GM23338 (cell line): ENCODE measurements around the gene RRM1. TPM values are rescaled to one million over a fixed set of nuclear protein-coding genes. Genes with fewer than 3 reads are reported as not detected.

Experiments
- ATAC-seq: fragments of 200-7000 bp; cut with Tn5 transposase; 3 replicates; pipeline ENCODE4 v1.9.1; 2020
- DNase-seq: peaks from one replicate; pipeline ENCODE4 v3.0.0-alpha.2; 2015; ENCODE audit warnings: low spot score
- H2AFZ ChIP-seq: fragments of 200-600 bp; sonication (generic); 2 replicates; pipeline ENCODE4 v1.8.0; 2016; ENCODE audit warnings: antibody characterized with exemption, mild to moderate bottlenecking, moderate library complexity
- H3F3A ChIP-seq: fragments of 200-600 bp; sonication (generic); replicated peaks from 2 replicates; pipeline ENCODE4 v1.8.0; 2017; ENCODE audit warnings: antibody characterized with exemption, mixed run types, low read depth
- H3K27ac ChIP-seq: fragments of 200-600 bp; sonication (generic); 2 replicates; pipeline ENCODE4 v1.6.1; 2016; ENCODE audit warnings: low read depth
- H3K27me3 ChIP-seq: fragments of 200-600 bp; sonication (generic); 2 replicates; pipeline ENCODE4 v1.8.0; 2016; ENCODE audit warnings: mild to moderate bottlenecking, mixed run types, moderate library complexity; ENCODE audit not compliant: insufficient read depth
- H3K36me3 ChIP-seq: fragments of 200-600 bp; sonication (generic); 2 replicates; pipeline ENCODE4 v1.8.0; 2016; ENCODE audit warnings: mild to moderate bottlenecking; ENCODE audit not compliant: insufficient read depth
- H3K4me1 ChIP-seq: fragments of 200-600 bp; sonication (generic); 2 replicates; pipeline ENCODE4 v1.8.0; 2016; ENCODE audit warnings: mild to moderate bottlenecking, moderate library complexity; ENCODE audit not compliant: insufficient read depth
- H3K4me2 ChIP-seq: fragments of 200-600 bp; sonication (generic); 2 replicates; pipeline ENCODE4 v1.7.1; 2017; ENCODE audit warnings: mixed run types
- H3K4me3 ChIP-seq: fragments of 200-600 bp; sonication (generic); 2 replicates; pipeline ENCODE4 v1.6.1; 2016; ENCODE audit warnings: mixed run types
- H3K79me2 ChIP-seq: fragments of 200-600 bp; sonication (generic); replicated peaks from 2 replicates; pipeline ENCODE4 v1.8.0; 2017; ENCODE audit warnings: mild to moderate bottlenecking; ENCODE audit not compliant: insufficient read depth
- H3K9me2 ChIP-seq: fragments of 200-600 bp; sonication (generic); 2 replicates; pipeline ENCODE4 v1.8.0; 2017; ENCODE audit not compliant: insufficient read depth
- H4K20me1 ChIP-seq: fragments of 200-600 bp; sonication (generic); replicated peaks from 2 replicates; pipeline ENCODE4 v1.8.0; 2017; ENCODE audit warnings: mild to moderate bottlenecking; ENCODE audit not compliant: insufficient read depth
- H3K27ac Mint-ChIP-seq: 2 replicates; pipeline ENCODE4 v1.8.0; 2020; ENCODE audit warnings: inconsistent platforms, mild to moderate bottlenecking, moderate library complexity, mixed read lengths
- H3K27me3 Mint-ChIP-seq: 3 replicates; pipeline ENCODE4 v1.8.0; 2022; ENCODE audit warnings: low read depth, mild to moderate bottlenecking, moderate library complexity, mixed read lengths, inconsistent platforms; ENCODE audit not compliant: insufficient read depth, poor library complexity
- H3K36me3 Mint-ChIP-seq: 3 replicates; pipeline ENCODE4 v1.8.0; 2021; ENCODE audit warnings: low read depth, mild to moderate bottlenecking, inconsistent platforms, moderate library complexity, mixed read lengths
- H3K4me1 Mint-ChIP-seq: 3 replicates; pipeline ENCODE4 v1.8.0; 2020; ENCODE audit warnings: mild to moderate bottlenecking, inconsistent platforms, mixed read lengths
- H3K4me3 Mint-ChIP-seq: 3 replicates; pipeline ENCODE4 v1.8.0; 2021; ENCODE audit warnings: moderate library complexity, mild to moderate bottlenecking, inconsistent platforms, mixed read lengths
- H3K9me3 Mint-ChIP-seq: 3 replicates; pipeline ENCODE4 v1.8.0; 2020; ENCODE audit warnings: moderate library complexity, mild to moderate bottlenecking, inconsistent platforms, mixed read lengths
- CREB1 ChIP-seq: fragments of 250-450 bp; sonication (Bioruptor Pico); IDR thresholded peaks from 2 replicates; pipeline ENCODE4 v1.5.0; 2020; ENCODE audit warnings: low read depth, mild to moderate bottlenecking, moderate library complexity
- EZH2phosphoT487 ChIP-seq: fragments of 200-600 bp; sonication (generic); IDR thresholded peaks from one replicate; pipeline ENCODE4 v1.8.1; 2018; ENCODE audit warnings: antibody characterized with exemption; ENCODE audit not compliant: unreplicated experiment
- NANOG ChIP-seq: IDR thresholded peaks from 2 replicates; pipeline ENCODE4 v1.6.1; 2016; ENCODE audit warnings: antibody characterized with exemption, borderline replicate concordance
- POLR2AphosphoS5 ChIP-seq: IDR thresholded peaks from 2 replicates; pipeline ENCODE4 v1.6.1; 2016; ENCODE audit warnings: antibody characterized with exemption, low read depth
- STAT1 ChIP-seq: IDR thresholded peaks from one replicate; pipeline ENCODE4 v1.6.1; 2016; ENCODE audit warnings: antibody characterized with exemption; ENCODE audit not compliant: unreplicated experiment
- ZNF331 ChIP-seq: fragments of 250-450 bp; sonication (Bioruptor Pico); IDR thresholded peaks from 2 replicates; pipeline ENCODE4 v1.5.0; 2020; ENCODE audit warnings: low read depth, mild to moderate bottlenecking, moderate library complexity
- polyA plus RNA-seq: library from polyadenylated mRNA; unstranded; fragments of >200 nt; fragmentation: Nextera tagmentation; extraction: Ambion mirVana; gene quantifications from 2 replicates; pipeline ENCODE4 v1.2.1, GENCODE V29; 2016
- total RNA-seq: library from RNA; depleted of rRNA; stranded (reverse); fragments of >200 nt; shearing (Covaris generic); gene quantifications from 2 replicates; pipeline ENCODE4 v1.2.3, GENCODE V29; 2014
- TF ChIP-seq, protein P1 (sequence below): fragments of 250-450 bp; sonication (Bioruptor Pico); IDR thresholded peaks from 2 replicates; pipeline ENCODE4 v1.5.0; 2020; ENCODE audit warnings: mild to moderate bottlenecking, moderate library complexity
- TF ChIP-seq, protein P2 (sequence below): IDR thresholded peaks from 2 replicates; pipeline ENCODE4 v1.6.1; 2016; ENCODE audit warnings: antibody characterized with exemption
- TF ChIP-seq, protein P3 (sequence below): IDR thresholded peaks from one replicate; pipeline ENCODE4 v1.6.1; 2018; ENCODE audit warnings: antibody characterized with exemption; ENCODE audit not compliant: unreplicated experiment
- TF ChIP-seq, protein P4 (sequence below), 2 experiments: fragments of 200-600 bp in 1 of 2; sonication (generic) in 1 of 2; conservative IDR thresholded peaks; 2 replicates each; pipeline versions ENCODE4 v1.5.1 to v1.6.1; 2016 to 2017; ENCODE audit warnings: antibody characterized with exemption in 2 of 2, low read depth in 2 of 2, mild to moderate bottlenecking in 2 of 2, moderate library complexity in 1 of 2

RRM1 gene
- total and polyA plus RNA-seq, 2 experiments from 2014 or later = 47.3 to 96.8 TPM

DNA sequence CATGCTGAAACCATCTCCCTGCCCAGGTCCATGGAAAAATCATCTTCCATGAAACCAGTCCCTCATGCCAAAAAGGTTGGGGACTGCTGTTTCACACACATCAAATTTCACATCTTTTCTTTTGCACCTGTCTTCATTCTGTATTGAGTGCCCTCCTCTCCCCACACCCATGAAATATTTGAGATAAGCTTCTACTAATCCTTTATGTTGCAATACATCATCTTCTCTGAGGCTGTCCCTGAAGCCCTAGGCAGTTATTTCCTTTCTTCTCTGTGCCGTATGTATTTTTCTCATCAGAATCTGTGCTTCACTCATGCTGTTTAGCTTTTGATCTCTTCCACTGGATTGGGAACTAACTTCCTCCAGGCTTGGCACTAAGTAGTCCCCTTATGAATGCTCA, 40.0 kb upstream of the RRM1 start:
- no peaks in the 10 kb centered on the region for H3F3A ChIP-seq
- H2AFZ ChIP-seq = no peak overlapping the region
- no peaks in the 10 kb centered on the region; the same call in 1 of the 2 replicates for H4K20me1 ChIP-seq
- H3K79me2 ChIP-seq = no peaks in the 10 kb centered on the region
- H3K9me2 ChIP-seq = no peaks in the 10 kb centered on the region
- no peaks in the 10 kb centered on the region for H3K36me3 ChIP-seq
- Mint-ChIP-seq H3K36me3 (0 out of 3 replicates have a peak, but pooled peaks cover 4% of the 10 kb centered on the region), H3K4me3 (no peak overlapping the region), H3K4me1 (no peaks in the 10 kb centered on the region; the same call in 2 of the 3 replicates), H3K27me3 (no peaks in the 10 kb centered on the region), H3K9me3 (no peaks in the 10 kb centered on the region; the same call in 2 of the 3 replicates), H3K27ac (no peak overlapping the region)
- H3K27me3 ChIP-seq = no peaks in the 10 kb centered on the region
- ATAC-seq = no peak
- H3K4me1 ChIP-seq = no peaks in the 10 kb centered on the region
- no peak overlapping the region for H3K4me3 ChIP-seq
- H3K4me2 ChIP-seq = no peak overlapping the region
- no peak overlapping the region for H3K27ac ChIP-seq
- no peak for DNase-seq
- TF ChIP-seq, protein P1, sequence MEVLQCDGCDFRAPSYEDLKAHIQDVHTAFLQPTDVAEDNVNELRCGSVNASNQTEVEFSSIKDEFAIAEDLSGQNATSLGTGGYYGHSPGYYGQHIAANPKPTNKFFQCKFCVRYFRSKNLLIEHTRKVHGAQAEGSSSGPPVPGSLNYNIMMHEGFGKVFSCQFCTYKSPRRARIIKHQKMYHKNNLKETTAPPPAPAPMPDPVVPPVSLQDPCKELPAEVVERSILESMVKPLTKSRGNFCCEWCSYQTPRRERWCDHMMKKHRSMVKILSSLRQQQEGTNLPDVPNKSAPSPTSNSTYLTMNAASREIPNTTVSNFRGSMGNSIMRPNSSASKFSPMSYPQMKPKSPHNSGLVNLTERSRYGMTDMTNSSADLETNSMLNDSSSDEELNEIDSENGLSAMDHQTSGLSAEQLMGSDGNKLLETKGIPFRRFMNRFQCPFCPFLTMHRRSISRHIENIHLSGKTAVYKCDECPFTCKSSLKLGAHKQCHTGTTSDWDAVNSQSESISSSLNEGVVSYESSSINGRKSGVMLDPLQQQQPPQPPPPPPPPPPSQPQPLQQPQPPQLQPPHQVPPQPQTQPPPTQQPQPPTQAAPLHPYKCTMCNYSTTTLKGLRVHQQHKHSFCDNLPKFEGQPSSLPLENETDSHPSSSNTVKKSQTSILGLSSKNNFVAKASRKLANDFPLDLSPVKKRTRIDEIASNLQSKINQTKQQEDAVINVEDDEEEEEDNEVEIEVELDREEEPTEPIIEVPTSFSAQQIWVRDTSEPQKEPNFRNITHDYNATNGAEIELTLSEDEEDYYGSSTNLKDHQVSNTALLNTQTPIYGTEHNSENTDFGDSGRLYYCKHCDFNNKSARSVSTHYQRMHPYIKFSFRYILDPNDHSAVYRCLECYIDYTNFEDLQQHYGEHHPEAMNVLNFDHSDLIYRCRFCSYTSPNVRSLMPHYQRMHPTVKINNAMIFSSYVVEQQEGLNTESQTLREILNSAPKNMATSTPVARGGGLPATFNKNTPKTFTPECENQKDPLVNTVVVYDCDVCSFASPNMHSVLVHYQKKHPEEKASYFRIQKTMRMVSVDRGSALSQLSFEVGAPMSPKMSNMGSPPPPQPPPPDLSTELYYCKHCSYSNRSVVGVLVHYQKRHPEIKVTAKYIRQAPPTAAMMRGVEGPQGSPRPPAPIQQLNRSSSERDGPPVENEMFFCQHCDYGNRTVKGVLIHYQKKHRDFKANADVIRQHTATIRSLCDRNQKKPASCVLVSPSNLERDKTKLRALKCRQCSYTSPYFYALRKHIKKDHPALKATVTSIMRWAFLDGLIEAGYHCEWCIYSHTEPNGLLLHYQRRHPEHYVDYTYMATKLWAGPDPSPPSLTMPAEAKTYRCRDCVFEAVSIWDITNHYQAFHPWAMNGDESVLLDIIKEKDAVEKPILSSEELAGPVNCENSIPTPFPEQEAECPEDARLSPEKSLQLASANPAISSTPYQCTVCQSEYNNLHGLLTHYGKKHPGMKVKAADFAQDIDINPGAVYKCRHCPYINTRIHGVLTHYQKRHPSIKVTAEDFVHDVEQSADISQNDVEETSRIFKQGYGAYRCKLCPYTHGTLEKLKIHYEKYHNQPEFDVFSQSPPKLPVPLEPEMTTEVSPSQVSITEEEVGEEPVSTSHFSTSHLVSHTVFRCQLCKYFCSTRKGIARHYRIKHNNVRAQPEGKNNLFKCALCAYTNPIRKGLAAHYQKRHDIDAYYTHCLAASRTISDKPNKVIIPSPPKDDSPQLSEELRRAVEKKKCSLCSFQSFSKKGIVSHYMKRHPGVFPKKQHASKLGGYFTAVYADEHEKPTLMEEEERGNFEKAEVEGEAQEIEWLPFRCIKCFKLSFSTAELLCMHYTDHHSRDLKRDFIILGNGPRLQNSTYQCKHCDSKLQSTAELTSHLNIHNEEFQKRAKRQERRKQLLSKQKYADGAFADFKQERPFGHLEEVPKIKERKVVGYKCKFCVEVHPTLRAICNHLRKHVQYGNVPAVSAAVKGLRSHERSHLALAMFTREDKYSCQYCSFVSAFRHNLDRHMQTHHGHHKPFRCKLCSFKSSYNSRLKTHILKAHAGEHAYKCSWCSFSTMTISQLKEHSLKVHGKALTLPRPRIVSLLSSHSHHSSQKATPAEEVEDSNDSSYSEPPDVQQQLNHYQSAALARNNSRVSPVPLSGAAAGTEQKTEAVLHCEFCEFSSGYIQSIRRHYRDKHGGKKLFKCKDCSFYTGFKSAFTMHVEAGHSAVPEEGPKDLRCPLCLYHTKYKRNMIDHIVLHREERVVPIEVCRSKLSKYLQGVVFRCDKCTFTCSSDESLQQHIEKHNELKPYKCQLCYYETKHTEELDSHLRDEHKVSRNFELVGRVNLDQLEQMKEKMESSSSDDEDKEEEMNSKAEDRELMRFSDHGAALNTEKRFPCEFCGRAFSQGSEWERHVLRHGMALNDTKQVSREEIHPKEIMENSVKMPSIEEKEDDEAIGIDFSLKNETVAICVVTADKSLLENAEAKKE (CRISPR knock-in tag) = no peak
- TF ChIP-seq ZNF331 = no peak
- TF ChIP-seq POLR2AphosphoS5 = no peak
- TF ChIP-seq, protein P2, sequence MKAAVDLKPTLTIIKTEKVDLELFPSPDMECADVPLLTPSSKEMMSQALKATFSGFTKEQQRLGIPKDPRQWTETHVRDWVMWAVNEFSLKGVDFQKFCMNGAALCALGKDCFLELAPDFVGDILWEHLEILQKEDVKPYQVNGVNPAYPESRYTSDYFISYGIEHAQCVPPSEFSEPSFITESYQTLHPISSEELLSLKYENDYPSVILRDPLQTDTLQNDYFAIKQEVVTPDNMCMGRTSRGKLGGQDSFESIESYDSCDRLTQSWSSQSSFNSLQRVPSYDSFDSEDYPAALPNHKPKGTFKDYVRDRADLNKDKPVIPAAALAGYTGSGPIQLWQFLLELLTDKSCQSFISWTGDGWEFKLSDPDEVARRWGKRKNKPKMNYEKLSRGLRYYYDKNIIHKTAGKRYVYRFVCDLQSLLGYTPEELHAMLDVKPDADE = no peak
- TF ChIP-seq STAT1 = no peak

DNA sequence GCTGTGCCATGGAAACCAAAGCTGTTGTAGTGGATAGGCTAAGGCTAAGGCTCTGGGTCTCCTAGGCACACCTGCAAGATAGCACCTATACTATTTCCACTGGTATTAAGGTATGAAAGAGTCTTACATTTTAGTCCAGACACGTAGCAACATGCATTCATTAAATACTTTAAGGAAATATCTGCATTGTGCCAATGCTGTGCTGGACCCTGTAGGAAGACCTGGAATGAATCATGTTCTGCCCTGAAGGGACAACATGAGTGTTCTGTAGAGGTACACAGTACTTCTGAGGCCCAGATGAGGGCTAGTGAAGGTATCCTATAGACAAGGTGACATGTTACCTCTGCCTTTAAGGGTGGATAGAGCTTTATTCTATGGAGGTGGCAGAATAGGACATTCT, 35.2 kb upstream of the RRM1 start:
- H3K4me2 ChIP-seq = no peak overlapping the region
- Mint-ChIP-seq H3K36me3 (no peaks in the 10 kb centered on the region), H3K4me1 (no peaks in the 10 kb centered on the region; the same call in 2 of the 3 replicates), H3K27ac (no peak overlapping the region), H3K9me3 (no peaks in the 10 kb centered on the region), H3K27me3 (no peaks in the 10 kb centered on the region), H3K4me3 (no peak overlapping the region)
- H3K27me3 ChIP-seq = no peaks in the 10 kb centered on the region
- ATAC-seq (no peak), DNase-seq (no peak)
- H2AFZ ChIP-seq = no peak overlapping the region
- H3K36me3 ChIP-seq = no peaks in the 10 kb centered on the region
- no peak overlapping the region for H3K4me3 ChIP-seq
- H3K27ac ChIP-seq = no peak overlapping the region
- H3F3A ChIP-seq = no peaks in the 10 kb centered on the region
- H4K20me1 ChIP-seq = no peaks in the 10 kb centered on the region; the same call in 1 of the 2 replicates
- no peaks in the 10 kb centered on the region for H3K79me2 ChIP-seq
- no peaks in the 10 kb centered on the region for H3K9me2 ChIP-seq
- no peaks in the 10 kb centered on the region for H3K4me1 ChIP-seq
- TF ChIP-seq NANOG = no peak
- no peak for TF ChIP-seq EZH2phosphoT487
- no peak for TF ChIP-seq CREB1
- TF ChIP-seq, protein P3, sequence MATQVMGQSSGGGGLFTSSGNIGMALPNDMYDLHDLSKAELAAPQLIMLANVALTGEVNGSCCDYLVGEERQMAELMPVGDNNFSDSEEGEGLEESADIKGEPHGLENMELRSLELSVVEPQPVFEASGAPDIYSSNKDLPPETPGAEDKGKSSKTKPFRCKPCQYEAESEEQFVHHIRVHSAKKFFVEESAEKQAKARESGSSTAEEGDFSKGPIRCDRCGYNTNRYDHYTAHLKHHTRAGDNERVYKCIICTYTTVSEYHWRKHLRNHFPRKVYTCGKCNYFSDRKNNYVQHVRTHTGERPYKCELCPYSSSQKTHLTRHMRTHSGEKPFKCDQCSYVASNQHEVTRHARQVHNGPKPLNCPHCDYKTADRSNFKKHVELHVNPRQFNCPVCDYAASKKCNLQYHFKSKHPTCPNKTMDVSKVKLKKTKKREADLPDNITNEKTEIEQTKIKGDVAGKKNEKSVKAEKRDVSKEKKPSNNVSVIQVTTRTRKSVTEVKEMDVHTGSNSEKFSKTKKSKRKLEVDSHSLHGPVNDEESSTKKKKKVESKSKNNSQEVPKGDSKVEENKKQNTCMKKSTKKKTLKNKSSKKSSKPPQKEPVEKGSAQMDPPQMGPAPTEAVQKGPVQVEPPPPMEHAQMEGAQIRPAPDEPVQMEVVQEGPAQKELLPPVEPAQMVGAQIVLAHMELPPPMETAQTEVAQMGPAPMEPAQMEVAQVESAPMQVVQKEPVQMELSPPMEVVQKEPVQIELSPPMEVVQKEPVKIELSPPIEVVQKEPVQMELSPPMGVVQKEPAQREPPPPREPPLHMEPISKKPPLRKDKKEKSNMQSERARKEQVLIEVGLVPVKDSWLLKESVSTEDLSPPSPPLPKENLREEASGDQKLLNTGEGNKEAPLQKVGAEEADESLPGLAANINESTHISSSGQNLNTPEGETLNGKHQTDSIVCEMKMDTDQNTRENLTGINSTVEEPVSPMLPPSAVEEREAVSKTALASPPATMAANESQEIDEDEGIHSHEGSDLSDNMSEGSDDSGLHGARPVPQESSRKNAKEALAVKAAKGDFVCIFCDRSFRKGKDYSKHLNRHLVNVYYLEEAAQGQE = no peak
- TF ChIP-seq, protein P4, sequence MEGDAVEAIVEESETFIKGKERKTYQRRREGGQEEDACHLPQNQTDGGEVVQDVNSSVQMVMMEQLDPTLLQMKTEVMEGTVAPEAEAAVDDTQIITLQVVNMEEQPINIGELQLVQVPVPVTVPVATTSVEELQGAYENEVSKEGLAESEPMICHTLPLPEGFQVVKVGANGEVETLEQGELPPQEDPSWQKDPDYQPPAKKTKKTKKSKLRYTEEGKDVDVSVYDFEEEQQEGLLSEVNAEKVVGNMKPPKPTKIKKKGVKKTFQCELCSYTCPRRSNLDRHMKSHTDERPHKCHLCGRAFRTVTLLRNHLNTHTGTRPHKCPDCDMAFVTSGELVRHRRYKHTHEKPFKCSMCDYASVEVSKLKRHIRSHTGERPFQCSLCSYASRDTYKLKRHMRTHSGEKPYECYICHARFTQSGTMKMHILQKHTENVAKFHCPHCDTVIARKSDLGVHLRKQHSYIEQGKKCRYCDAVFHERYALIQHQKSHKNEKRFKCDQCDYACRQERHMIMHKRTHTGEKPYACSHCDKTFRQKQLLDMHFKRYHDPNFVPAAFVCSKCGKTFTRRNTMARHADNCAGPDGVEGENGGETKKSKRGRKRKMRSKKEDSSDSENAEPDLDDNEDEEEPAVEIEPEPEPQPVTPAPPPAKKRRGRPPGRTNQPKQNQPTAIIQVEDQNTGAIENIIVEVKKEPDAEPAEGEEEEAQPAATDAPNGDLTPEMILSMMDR (conservative IDR thresholded peaks at IDR 0.05; ENCODE audit: low read depth in 2 of 2) = no peak
- TF ChIP-seq STAT1 = no peak
- TF ChIP-seq ZNF331 = no peak
